HepG2 (cell line): ENCODE data around the gene ZFAND6.

Experiments
- EP300 ChIP-seq, 3 experiments: sonication (generic) in 1 of 3; formaldehyde crosslinking in 1 of 3; IDR thresholded peaks; 2 replicates each; pipeline versions ENCODE4 v1.5.1 to v1.6.1; 2011 to 2020; ENCODE audit warnings: low read depth in 2 of 3, low read length in 2 of 3, borderline replicate concordance in 1 of 3, improper control_type of control experiment in 1 of 3, mild to moderate bottlenecking in 1 of 3, missing genetic modification reagents in 1 of 3, moderate library complexity in 1 of 3
- KMT2A ChIP-seq: sonication (generic); formaldehyde crosslinking; IDR thresholded peaks from 2 replicates; pipeline ENCODE4 v1.4.0; 2020; ENCODE audit warnings: missing genetic modification reagents
- RXRA ChIP-seq: sonication (generic); formaldehyde crosslinking; IDR thresholded peaks from 2 replicates; pipeline ENCODE4 v1.5.1; 2020; ENCODE audit warnings: missing genetic modification reagents
- ZNF275 ChIP-seq: sonication (generic); formaldehyde crosslinking; IDR thresholded peaks from 2 replicates; pipeline ENCODE4 v1.8.0; 2022; ENCODE audit warnings: missing genetic modification reagents, mild to moderate bottlenecking, inconsistent platforms, borderline replicate concordance
- TF ChIP-seq, protein P1 (sequence below): sonication (generic); formaldehyde crosslinking; IDR thresholded peaks from 2 replicates; pipeline ENCODE4 v1.5.0; 2020; ENCODE audit warnings: mild to moderate bottlenecking, missing genetic modification reagents, moderate library complexity
- TF ChIP-seq, protein P2 (sequence below): sonication (generic); formaldehyde crosslinking; conservative IDR thresholded peaks from 2 replicates; pipeline ENCODE4 v1.4.0; 2020; ENCODE audit warnings: missing genetic modification reagents

- TF ChIP-seq ZNF275 (CRISPR knock-in tag) (no peak), KMT2A (CRISPR knock-in tag) (no peak), RXRA (no peak), EP300 (IDR thresholded peaks at IDR 0.05; ENCODE audit: low read depth in 2 of 2, low read length in 2 of 2) (no peak), EP300 (CRISPR knock-in tag; IDR thresholded peaks at IDR 0.05; ENCODE audit: borderline replicate concordance) (no peak)
- TF ChIP-seq, protein P1, sequence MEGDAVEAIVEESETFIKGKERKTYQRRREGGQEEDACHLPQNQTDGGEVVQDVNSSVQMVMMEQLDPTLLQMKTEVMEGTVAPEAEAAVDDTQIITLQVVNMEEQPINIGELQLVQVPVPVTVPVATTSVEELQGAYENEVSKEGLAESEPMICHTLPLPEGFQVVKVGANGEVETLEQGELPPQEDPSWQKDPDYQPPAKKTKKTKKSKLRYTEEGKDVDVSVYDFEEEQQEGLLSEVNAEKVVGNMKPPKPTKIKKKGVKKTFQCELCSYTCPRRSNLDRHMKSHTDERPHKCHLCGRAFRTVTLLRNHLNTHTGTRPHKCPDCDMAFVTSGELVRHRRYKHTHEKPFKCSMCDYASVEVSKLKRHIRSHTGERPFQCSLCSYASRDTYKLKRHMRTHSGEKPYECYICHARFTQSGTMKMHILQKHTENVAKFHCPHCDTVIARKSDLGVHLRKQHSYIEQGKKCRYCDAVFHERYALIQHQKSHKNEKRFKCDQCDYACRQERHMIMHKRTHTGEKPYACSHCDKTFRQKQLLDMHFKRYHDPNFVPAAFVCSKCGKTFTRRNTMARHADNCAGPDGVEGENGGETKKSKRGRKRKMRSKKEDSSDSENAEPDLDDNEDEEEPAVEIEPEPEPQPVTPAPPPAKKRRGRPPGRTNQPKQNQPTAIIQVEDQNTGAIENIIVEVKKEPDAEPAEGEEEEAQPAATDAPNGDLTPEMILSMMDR (CRISPR knock-in tag), result no peak
- TF ChIP-seq, protein P2, sequence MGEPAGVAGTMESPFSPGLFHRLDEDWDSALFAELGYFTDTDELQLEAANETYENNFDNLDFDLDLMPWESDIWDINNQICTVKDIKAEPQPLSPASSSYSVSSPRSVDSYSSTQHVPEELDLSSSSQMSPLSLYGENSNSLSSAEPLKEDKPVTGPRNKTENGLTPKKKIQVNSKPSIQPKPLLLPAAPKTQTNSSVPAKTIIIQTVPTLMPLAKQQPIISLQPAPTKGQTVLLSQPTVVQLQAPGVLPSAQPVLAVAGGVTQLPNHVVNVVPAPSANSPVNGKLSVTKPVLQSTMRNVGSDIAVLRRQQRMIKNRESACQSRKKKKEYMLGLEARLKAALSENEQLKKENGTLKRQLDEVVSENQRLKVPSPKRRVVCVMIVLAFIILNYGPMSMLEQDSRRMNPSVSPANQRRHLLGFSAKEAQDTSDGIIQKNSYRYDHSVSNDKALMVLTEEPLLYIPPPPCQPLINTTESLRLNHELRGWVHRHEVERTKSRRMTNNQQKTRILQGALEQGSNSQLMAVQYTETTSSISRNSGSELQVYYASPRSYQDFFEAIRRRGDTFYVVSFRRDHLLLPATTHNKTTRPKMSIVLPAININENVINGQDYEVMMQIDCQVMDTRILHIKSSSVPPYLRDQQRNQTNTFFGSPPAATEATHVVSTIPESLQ, result no peak
These were observed 10.4 kb upstream of the ZFAND6 start for GRCh38 chr15:80049046-80049445.
